Hematopoietic multipotent progenitor cell (in vitro differentiated cells): ENCODE results near the gene PRSS21. TPM values are rescaled to one million over a fixed set of nuclear protein-coding genes. Genes with fewer than 3 reads are reported as not detected.

ENCODE experiments used
- DNase-seq, 3 donors: peaks; one replicate each; pipeline ENCODE4 v3.0.0-alpha.2; 2011 to 2015; ENCODE audit warnings: low read depth in 2 of 3, low spot score in 2 of 3
- total RNA-seq: library from RNA; depleted of rRNA; stranded (reverse); fragments of >200 nt; gene quantifications from one replicate; pipeline ENCODE4 v1.2.3, GENCODE V29; 2012

Gene PRSS21
- total RNA-seq, 1 donor = 27.2 TPM

DNA sequence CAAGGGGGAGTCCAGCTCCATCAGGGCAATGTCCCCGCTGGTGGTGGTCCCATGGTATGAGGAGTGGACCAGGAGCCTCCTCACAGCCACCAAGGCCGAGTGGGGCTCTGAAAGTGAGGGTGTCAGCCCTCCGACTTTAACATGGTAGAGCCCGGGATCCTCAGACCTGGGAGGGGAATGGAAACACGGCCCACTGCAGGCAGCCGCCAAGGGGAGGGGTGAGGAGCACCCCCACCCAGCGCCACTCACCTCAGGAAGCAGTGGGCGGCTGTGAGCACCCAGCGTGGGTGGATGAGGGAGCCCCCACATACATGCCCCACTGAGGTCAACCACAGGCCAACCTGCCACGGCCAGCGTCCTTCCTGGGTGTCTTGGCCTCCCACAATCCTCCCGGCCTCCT, 23.9 kb downstream of the PRSS21 start:
- DNase-seq = no peak

DNA sequence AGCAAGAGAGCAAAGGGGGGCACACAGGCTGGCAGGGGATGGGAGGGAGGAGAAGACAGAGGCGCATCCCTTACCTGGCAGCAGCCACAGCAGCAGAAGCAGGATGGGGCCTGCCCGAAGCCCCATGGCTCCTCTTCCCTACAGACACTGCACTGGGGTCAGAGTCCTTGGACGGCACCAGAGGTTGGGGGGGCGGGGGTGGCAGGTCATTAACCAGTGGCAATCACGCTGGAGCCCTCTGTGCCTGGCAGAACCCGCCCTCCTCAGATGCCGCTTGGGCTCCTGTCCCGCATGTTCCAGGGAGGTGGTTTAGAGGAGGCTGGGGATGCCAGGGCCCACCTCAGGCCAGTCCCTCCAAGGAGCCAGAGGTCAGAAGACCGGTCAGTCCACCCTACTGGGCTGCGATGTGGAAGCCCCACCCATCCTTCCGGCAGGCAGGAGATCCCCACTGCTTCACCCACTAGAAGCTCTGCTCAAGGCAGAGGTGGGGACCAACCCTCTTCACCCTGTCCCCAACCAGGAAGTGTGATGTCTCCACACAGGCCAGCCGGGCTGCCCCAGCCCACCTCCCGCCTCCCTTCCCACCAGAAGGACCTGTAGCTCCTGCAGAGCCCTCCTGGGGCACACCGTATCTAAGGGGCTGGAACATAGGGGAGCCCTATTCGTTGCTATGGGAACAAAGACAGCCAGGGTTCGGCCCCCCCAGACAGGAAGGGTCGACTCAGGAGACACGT, 24.7 kb downstream of the PRSS21 start:
- DNase-seq = no peak

GRCh38 chr16:2842340-2843000, 25.4 kb downstream of the PRSS21 start:
- peak; percentile 34 to 54 (median 46) for DNase-seq

- DNase-seq = no peak
Measured at GRCh38 chr16:2843526-2843925, 26.5 kb downstream of the PRSS21 start.

DNA sequence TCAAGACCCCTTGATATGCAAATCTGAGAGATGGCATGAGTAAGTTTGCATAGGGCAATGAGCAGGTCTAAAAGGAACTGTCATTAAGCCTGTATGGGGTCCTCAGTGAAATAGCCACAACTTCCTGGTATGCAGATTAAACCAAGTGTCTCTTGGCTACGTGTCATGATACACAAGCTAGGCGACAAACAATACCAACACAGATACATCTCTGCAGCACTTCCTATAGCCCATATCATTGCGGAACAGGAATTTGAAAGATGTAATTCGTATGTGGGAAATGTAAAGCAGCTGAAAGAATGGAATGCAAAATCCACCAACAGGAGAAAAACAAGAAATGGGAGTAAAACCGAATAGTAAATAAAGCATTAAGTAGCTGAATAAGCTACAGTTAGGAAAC, 28.1 kb downstream of the PRSS21 start:
- no peak for DNase-seq

- no peak for DNase-seq
Measured at GRCh38 chr16:2846511-2847310, 29.7 kb downstream of the PRSS21 start.

- no peak for DNase-seq
Measured at GRCh38 chr16:2848933-2849725, 32.1 kb downstream of the PRSS21 start.

GRCh38 chr16:2852003-2852730, 35.1 kb downstream of the PRSS21 start:
- no peak for DNase-seq

GRCh38 chr16:2852731-2853507, 35.9 kb downstream of the PRSS21 start:
- DNase-seq = no peak

DNA sequence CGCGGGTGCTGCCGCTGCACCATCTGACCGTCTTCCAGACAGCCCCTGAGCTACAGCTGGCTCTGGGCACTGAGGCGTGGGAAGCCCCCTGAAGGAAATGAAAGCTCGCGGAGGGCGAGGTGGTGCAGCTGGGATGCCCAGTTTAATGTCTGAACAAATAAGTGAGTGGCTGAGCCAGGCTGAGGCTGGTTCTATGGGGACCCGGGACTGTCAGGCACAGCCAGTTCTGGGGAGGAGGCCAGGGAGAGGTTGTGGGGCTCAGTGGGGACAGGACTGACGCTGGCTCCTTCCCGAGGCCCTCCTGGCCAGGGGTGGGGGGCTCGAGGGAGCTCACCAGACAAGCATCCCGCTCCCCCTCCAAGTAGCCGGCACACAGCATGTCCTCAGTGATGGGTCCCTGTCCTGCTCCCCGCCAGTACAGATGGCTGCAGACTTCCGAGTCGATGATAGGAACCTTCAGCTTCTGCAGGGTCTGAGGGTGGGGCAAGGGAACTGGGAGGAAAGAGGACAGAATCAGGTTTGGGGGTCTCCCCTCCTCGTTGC, 36.6 kb downstream of the PRSS21 start:
- no peak for DNase-seq

DNA sequence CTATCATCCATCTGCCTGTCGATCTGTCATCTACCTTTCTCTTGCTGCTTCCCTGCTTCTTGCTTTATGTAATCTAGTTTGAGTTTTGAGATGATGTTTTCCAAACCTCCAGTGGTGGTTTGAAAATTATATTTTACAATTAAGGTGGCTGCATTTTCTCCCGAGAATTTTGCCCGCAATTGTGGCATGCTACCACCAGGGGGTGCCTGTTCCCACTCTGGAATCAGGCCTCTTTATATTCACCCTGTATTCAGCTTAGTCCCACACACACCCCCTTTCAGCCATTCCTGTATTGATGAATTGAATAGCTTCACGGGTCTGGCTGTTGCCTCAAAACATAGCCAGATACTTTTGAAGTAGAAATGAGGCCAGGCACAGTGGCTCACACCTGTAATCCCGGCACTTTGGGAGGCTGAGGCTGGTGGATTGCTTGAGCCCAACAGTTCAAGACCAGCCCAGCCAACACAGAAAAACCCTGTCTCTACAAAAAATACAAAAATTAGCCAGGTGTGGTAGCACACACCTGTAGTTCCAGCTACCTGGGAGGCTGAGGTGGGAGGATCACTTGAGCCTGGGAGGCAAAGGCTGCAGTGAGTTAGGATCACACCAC, 37.8 kb downstream of the PRSS21 start:
- DNase-seq = no peak

DNA sequence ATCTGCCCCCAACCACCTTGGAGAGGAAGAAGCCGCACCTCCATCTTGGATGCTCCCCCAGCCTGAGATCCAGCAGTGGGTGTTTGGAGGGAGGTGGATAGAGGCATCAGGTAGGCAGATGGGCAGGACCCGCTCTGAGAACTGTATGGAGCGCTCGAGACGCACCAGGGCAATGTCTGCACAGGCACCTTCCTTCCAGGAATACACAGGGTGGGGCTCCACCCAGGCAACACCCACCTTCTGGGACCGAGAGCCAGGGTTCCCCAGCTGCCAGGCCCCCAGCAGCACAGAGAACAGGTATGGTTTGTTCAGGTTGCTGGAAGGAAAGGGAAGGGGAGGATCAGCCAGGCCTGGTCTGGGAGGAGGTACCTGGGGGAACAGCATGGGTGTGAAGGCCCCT, 38.5 kb downstream of the PRSS21 start:
- no peak for DNase-seq

DNA sequence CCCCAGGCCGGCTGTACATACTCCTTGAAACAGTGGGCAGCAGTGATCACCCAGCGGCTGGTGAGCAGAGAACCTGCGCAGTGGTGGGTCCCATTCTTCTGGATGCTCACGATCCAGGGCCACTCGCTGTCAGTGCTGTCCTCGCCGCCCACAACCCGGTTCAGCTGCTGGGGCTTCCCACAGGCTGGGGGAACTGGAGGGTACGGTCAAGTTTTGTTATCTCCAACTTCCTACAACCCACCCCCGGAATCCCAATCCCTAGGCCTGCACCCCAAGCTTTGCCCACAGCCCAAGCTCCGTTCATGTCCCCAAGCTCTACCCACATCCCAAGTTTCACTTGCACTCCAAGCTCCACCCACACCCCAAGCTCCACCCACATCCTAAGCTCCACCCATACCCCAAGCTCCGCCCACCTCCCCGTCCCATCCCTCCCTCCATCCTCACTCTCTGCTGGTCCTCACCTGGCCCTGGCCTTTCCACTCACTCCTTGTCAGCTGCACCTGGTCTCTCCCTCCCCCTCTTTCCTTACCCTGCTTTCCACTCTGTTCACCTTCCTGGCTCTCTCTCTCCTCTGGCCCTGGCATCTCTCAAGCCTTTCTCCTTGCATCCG, 39.1 kb downstream of the PRSS21 start:
- peak in 1 of 3 donors; percentile 24 for DNase-seq

DNA sequence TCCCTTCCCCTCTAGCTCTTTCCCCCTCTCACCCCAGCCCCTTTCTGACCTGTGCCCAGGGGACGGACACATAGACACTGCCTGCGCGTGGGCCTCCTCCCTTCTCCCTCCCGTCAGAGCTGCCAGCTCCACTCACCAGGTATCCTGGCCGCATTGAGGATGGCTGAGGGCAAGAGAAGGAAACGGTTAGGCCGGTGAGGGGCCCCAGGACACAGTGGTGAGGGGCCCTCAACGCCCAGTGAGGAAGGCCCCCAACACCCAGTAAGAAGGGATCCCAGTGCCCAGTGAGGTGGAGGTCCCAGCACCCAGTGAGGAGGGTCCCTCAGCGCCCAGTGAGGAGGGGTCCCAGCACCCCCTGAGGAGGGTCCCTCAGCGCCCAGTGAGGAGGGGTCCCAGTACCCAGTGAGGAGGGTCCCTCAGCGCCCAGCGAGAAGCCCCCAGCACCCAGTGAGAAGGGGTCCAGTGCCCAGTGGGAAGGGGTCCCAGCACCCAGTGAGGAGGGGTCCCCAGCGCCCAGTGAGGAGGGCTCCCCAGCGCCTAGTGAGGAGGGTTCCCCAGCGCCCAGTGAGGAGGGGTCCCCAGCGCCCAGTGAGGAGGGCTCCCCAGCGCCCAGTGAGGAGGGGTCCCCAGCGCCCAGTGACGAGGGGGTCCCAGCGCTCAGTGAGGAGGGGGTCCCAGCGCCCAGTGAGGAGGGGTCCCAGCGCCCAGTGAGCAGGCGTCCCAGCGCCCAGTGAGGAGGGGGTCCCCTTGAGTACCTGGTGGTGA, 39.8 kb downstream of the PRSS21 start:
- DNase-seq = no peak

GRCh38 chr16:2857451-2858244, 40.6 kb downstream of the PRSS21 start, which contains the start of gene PRSS22:
Gene PRSS22 (minus strand): TSS chr16:2858170. CDS start chr16:2858104, 66 bp downstream.
- no peak for DNase-seq

GRCh38 chr16:2858245-2859025, 41.4 kb downstream of the PRSS21 start:
- DNase-seq = no peak
